NCI-H510A (cell line): ENCODE measurements around the gene ID4.

Experiments
- DNase-seq: peaks from one replicate; lab custom pipeline; 2025; lab: John Stamatoyannopoulos, UW

The ID4 gene

DNA sequence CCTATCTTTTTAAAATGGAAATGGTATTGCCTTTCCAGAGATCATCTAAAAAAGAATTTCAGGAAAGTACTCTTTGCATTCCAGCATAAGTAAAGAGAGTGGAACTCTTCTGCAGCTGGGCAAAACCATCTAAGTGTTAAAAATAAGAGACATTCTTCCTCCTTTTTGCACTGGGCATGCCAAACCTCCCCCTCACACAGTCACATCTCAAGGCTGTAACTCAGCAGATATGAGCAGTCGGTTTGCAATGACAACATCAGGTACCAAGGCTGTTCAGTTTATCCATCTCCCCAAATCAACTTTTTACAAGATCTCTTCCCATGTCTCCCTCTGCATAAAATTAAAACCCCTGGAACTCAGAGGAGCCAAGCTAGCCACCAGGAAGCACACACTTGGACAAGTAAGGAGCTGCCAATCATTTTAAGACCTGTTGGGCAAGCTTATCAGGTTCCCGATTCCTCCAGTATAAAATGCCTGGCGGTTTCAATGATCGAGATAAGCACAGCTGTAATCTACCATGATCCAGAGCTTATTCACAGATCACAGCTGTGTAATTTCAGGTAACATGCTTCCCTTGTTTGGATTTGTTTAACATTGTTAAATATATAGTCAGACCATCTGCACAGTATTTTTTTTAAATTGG is 23.2 kb downstream of the ID4 start:
- DNase-seq, result peak; percentile 52

DNA sequence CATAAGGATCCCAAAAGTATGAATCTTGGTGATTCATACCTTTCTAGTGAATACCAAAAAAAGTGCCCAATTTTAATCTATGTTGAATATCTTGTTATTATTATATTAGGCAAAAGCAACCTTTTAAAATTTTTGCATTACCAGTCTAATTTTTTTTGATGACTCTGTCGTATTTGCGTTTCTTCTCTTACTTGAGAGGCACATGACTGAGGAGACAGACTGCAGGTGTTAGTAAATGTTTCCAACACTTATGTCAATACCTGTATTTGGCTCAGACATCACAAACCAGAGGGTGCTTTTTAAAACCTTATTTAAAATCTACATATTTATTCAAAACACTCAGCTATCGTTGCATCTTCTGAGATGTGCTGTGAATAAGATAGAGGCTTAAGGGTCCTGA is 27.1 kb downstream of the ID4 start:
- no peak for DNase-seq

DNA sequence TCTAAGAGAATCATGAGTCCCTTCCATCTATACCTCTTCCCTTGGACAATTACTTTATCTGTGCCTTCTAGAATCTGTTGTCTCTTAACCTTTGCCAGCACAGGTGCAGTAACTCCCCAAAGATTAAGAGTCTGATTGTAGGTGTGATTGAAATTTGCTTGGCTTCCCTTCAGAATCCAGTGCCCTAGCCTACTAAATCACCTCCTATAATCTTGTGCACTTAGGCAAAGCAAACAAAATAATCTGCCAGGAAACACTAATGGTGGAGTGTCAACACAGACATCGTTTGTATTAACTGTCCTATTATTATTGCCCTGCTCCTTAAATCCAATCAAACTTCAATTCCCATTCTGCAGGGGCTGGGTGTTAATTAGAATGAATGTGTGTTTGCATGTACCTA is 28.0 kb downstream of the ID4 start:
- DNase-seq, result no peak

DNA sequence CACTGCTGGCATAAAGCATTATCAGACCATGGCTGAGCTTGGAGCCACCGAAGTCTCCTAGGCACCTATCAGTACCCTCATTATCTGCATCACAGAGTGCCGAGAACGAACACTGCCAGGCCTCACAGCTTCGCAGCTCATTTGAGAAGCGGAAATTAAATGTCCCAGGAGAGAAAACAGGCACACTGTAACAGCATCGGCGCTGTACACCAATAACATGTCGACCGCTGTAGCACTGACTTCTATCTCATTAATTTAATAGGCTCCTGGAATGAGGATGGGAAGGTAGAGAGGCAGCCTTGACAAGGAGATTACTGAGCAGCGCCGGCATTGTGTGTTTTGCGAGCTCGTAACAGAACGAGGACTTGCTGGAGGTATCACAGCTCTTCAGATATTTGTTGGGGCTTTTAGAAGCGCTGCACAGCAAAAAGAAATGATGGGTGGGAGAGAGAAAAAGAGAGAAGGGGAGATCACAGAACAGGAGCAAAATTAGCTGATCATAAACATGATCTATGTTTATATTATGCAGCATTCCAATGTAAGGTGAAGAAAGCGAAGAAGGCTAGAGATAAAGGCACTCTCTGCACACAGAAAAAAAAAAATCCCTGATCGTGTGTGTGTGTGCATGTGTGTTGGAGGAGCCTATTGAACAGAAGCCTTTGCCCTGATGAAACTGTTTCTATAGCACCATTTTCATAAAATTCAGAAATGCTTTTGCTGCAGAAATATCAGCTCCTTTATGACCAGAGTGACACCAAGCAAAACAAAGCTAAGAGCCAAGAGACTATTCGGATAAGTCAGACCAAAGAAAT is 29.2 kb downstream of the ID4 start:
- DNase-seq, result no peak

DNA sequence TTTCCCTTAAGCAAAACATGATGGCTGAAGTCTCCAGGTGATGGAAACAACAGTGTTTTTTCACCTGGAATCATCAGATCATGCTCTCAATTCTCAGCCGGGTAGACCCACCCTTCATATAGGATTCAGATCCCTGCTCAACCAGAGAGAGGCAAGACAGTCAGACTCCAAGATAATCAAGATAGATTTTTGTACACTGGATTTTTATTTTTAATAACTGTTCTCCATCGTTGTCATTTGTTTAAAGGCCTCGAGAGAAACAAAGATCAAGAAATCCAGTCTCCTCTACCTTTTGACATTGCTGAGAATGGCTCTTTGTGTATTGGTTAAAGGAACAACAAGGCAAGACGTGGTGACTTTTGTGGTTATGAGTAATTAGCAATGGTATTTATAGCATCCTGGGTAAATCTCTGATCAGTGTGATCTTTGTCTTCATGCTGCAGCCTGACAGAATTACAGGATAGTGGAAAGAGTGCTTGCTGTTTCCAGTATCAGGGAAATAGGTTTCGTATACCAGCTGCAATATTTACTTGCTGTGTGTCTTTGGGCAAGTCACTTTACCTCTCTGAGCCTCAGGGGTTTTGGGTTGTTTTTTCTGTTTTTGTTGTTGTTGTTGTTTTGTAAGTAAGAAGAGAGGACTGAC is 29.9 kb downstream of the ID4 start:
- no peak for DNase-seq

DNA sequence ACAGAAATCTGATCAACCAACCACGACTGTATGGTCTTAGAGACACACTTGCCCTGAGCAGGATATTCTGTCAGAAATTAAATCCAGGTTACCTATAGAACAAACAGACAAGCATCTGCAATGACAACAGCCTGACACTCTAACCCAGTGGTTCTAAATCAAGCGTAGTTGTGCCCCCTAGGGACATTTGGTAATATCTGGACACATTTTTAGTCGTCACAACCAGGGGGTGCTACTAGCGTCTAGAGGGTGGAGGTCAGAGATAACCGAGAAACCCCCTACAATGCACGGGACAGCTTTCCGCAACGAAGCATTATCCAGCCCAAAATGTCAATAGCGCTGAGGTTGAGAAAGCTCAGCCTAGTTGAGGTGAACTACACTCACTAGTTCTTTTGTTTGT is 32.3 kb downstream of the ID4 start:
- DNase-seq, result no peak

DNA sequence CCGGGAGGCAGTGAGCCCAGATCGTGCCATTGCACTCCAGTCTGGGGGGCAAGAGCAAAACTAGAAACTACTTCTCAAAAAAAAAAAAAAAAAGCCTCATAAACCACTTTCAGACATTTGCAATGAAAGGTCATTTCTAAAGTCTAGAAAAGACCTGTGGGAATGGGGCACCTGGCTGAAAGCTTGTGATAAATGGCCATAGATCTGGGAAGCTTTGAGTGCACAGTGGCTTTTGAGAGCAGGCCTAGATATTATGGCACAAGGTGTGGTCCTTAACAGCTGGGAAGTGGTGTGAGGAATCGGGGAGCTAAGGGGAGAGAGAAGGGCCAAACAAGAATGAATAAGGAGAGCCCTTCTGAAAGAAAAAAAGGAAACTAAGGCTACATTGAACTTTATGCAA is 33.2 kb downstream of the ID4 start:
- DNase-seq, result no peak

DNA sequence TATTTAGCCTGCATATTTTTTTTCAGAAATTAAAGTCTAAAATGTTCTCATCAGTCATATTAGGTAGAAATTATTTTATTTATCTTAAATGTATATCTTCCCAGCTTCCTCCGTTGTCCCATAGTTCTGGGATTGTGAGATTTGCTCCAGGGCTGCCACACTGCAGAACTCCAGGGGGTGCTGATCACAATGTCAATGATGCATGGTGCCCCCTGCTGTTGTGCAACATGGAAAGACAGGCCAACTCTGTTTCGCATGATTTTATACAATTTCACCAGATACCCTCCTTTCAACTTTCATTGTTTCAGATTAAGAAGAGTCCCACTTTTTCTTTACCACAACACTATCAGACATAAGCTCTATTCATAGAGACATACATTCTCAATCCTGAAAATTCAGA is 35.9 kb downstream of the ID4 start:
- no peak for DNase-seq

DNA sequence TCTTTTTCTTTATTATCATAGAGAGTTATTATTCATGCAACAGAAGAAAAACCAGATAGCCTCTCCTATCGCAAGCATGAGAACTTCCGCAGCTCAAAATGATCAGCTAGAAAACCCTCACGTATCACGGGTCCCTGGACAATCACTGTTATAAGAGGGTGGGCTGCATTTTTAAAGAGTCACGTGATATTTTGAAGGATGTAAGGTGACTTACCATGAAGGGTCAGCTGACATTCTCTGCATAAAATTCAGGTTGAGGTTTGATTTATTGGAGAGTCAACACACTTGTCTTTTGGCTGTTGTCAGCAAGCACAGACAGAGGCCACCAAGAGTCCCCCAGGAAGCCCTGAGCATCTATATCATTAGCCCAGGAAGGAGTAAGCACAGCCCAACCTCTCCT is 39.5 kb downstream of the ID4 start:
- no peak for DNase-seq

DNA sequence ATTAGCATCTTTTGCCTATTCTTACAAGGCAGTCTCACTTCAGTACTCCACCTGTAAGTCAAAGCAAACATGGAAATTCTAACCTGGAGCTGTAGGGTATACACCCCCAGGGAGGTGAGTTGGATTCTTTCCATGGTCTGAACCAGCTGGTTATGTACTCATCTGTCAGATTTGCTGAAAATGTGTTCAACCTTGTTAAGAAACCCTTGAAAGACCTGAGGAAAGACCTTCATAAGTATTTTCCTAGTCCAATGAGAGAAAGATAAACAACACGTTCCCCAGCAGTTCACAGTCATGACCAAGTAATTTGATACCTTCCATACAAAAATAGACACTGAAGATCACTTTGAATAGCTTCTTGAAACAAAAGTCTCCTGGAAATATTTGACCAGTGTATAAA is 42.5 kb downstream of the ID4 start:
- DNase-seq, result peak; percentile 71

DNA sequence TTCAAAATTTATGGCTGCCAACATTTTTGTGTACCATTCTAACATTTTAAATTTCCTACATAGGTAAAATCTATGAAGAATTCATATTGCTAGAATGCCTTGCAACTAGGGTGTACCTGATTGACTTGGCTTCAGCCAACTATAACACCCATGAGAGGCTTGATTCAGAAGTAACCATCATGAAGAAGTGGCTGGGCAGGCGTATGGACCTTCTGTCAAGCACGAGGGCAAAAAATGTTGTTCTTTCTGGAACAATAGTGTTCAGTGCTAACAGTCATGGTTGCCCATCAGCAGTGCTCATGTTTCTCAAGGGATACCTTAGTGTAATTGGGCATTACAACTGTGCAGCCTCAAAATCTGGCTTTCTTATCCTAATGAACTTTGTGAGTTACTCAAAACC is 42.9 kb downstream of the ID4 start:
- peak; percentile 41 for DNase-seq

DNA sequence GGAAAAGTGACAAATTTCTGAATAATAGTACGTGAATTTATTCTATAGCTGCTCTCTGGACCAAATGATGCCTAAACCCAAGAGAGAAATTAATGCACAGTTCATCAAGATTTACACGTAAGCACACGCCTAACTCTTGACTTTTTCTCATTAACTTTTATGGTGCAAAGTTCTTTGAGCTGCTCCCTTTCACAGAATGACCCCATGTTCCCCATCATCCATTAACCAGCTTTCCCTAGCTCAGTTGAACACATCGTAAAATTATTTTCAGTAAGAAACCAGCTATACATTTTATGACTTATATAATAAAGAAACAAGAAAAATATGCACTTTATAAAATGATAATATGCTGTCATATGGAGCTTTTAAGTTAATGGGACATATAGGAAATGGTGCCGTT is 54.3 kb downstream of the ID4 start:
- no peak for DNase-seq
